Neural crest cell (in vitro differentiated cells): ENCODE data around the gene GRPR. TPM values are rescaled to one million over a fixed set of nuclear protein-coding genes. Genes with fewer than 3 reads are reported as not detected.
"Not testable (repeated sequence)": the region's sequence is repeated elsewhere in the genome, so short reads cannot be mapped to it uniquely, and the experiment has no call there.

Source experiments
- DNase-seq: peaks from one replicate; pipeline ENCODE4 v3.0.0; 2021; ENCODE audit warnings: low read depth, mixed read lengths, low spot score
- H3K27ac Mint-ChIP-seq: one replicate; pipeline ENCODE4 v1.8.0; 2021; ENCODE audit warnings: mild to moderate bottlenecking, mixed read lengths; ENCODE audit not compliant: unreplicated experiment
- H3K27me3 Mint-ChIP-seq: 2 replicates; pipeline ENCODE4 v1.8.0; 2021; ENCODE audit warnings: low read depth, mild to moderate bottlenecking, mixed read lengths
- H3K36me3 Mint-ChIP-seq: 2 replicates; pipeline ENCODE4 v1.8.0; 2021; ENCODE audit warnings: low read depth, mild to moderate bottlenecking, mixed read lengths
- H3K4me1 Mint-ChIP-seq: 2 replicates; pipeline ENCODE4 v1.8.0; 2021; ENCODE audit warnings: mixed read lengths
- H3K4me3 Mint-ChIP-seq: one replicate; pipeline ENCODE4 v1.8.0; 2021; ENCODE audit warnings: mild to moderate bottlenecking, mixed read lengths
- H3K9me3 Mint-ChIP-seq: 2 replicates; pipeline ENCODE4 v1.8.0; 2021; ENCODE audit warnings: mixed read lengths
- total RNA-seq: library from RNA; stranded (reverse); gene quantifications from 2 replicates; pipeline ENCODE4 v1.2.1, GENCODE V29; 2021
- TF ChIP-seq, protein P1 (sequence below): fragments of 200-600 bp; sonication (generic); conservative IDR thresholded peaks from 2 replicates; pipeline ENCODE4 v1.5.0; 2021; ENCODE audit warnings: antibody characterized with exemption, mild to moderate bottlenecking

Gene GRPR
- total RNA-seq, 1 donor from 2014 or later: 0.68 TPM

DNA sequence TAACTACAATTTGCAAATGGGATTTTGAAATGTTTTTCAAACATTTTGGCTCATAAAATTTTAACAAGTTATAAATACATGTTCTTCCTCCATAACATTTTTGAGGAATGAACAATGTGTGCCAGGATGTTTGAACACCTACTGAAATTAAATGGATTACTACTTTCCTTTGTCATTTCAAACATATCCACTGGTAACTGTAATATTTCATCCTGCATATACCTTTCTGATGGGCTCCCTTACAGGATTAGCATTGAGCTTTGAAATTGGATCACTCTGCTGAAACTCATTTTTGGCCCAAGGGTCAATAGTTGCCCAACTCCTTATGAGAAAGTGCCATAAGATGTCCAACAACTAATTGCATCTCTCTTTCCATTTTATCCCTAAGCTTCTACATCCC lies 17.6 kb downstream of the GRPR start:
- no peaks in the 10 kb centered on the region for H3K9me3 Mint-ChIP-seq
- H3K27ac Mint-ChIP-seq: no peak overlapping the region
- H3K27me3 Mint-ChIP-seq: no peaks in the 10 kb centered on the region
- DNase-seq: no peak
- TF ChIP-seq, protein P1, sequence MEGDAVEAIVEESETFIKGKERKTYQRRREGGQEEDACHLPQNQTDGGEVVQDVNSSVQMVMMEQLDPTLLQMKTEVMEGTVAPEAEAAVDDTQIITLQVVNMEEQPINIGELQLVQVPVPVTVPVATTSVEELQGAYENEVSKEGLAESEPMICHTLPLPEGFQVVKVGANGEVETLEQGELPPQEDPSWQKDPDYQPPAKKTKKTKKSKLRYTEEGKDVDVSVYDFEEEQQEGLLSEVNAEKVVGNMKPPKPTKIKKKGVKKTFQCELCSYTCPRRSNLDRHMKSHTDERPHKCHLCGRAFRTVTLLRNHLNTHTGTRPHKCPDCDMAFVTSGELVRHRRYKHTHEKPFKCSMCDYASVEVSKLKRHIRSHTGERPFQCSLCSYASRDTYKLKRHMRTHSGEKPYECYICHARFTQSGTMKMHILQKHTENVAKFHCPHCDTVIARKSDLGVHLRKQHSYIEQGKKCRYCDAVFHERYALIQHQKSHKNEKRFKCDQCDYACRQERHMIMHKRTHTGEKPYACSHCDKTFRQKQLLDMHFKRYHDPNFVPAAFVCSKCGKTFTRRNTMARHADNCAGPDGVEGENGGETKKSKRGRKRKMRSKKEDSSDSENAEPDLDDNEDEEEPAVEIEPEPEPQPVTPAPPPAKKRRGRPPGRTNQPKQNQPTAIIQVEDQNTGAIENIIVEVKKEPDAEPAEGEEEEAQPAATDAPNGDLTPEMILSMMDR: no peak
- no peak overlapping the region for H3K4me3 Mint-ChIP-seq
- H3K36me3 Mint-ChIP-seq: no peaks in the 10 kb centered on the region
- no peaks in the 10 kb centered on the region for H3K4me1 Mint-ChIP-seq

- Mint-ChIP-seq H3K9me3 (no peaks in the 10 kb centered on the region), H3K4me3 (no peak overlapping the region), H3K4me1 (no peaks in the 10 kb centered on the region), H3K27ac (no peak overlapping the region), H3K36me3 (no peaks in the 10 kb centered on the region), H3K27me3 (no peaks in the 10 kb centered on the region)
- no peak for DNase-seq
- TF ChIP-seq, protein P1: no peak
These were observed 18.3 kb downstream of the GRPR start for GRCh38 chrX:16141422-16142245.

- Mint-ChIP-seq H3K27me3 (no peaks in the 10 kb centered on the region), H3K27ac (no peak overlapping the region), H3K36me3 (no peaks in the 10 kb centered on the region), H3K4me1 (no peaks in the 10 kb centered on the region), H3K9me3 (no peaks in the 10 kb centered on the region), H3K4me3 (no peak overlapping the region)
- DNase-seq: no peak
- TF ChIP-seq, protein P1: no peak
These were observed 18.8 kb downstream of the GRPR start for GRCh38 chrX:16142246-16142558.

DNA sequence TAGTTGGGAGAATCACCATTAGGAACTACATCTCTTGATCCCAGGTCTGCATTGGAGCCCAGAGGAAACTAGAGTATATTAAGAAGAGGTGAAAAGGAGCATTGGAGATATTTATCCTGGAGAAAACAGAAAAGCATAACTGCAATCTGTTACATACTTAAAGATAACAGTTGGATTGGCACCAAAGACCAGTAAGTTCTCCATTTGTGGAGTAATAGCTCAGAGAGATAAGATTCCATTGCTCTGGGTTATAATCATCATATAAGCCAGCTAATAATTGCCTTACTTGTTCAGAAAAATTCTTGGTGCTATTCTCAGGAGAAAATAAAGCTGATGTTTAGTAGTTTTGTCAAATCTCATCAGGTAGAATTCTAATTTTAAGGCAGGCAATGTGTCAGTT lies 20.6 kb downstream of the GRPR start:
- Mint-ChIP-seq H3K9me3 (no peaks in the 10 kb centered on the region), H3K36me3 (no peaks in the 10 kb centered on the region), H3K4me3 (no peak overlapping the region), H3K4me1 (no peaks in the 10 kb centered on the region), H3K27ac (no peak overlapping the region), H3K27me3 (no peaks in the 10 kb centered on the region)
- DNase-seq: no peak
- TF ChIP-seq, protein P1: no peak

- Mint-ChIP-seq H3K4me3 (no peak overlapping the region), H3K27ac (no peak overlapping the region), H3K9me3 (no peaks in the 10 kb centered on the region), H3K4me1 (no peaks in the 10 kb centered on the region), H3K27me3 (no peaks in the 10 kb centered on the region), H3K36me3 (no peaks in the 10 kb centered on the region)
- DNase-seq: no peak
- TF ChIP-seq, protein P1: no peak
These were observed 21.1 kb downstream of the GRPR start for GRCh38 chrX:16144420-16144819.

DNA sequence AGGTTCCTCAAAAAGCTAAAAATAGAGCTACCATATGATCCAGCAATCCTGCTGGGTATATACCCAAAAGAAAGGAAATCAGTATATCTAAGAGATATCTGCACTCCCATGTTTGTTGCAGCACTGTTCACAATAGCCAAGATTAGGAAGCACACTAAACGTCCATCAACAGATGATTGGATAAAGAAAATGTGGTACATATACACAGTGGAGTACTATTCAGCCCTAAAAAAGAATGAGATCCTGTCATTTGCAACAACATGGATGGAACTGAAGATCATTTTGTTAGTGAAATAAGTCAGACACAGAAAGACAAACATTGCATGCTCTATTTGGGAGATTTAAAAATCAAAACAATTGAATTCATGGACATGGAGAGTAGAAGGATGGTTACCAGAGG lies 21.7 kb downstream of the GRPR start:
- H3K4me1 Mint-ChIP-seq, H3K27ac Mint-ChIP-seq, H3K36me3 Mint-ChIP-seq, H3K4me3 Mint-ChIP-seq, H3K27me3 Mint-ChIP-seq, H3K9me3 Mint-ChIP-seq, DNase-seq: not testable (repeated sequence)
